Sigmoid colon (tissue), 7 donors: ENCODE data around the gene SPACA6. TPM values are rescaled to one million over a fixed set of nuclear protein-coding genes. Genes with fewer than 3 reads are reported as not detected.
A peak's percentile ranks its signal among the peaks of the same experiment; 100 is the strongest.

Experiments used
- DNase-seq: peaks from one replicate; pipeline ENCODE4 v3.0.0-alpha.2; 2019
- H3K27ac ChIP-seq, 4 donors: fragments of 200-600 bp; sonication (generic); one replicate each; pipeline ENCODE4 v1.5.1; 2016 to 2019; ENCODE audit warnings: mild to moderate bottlenecking in 1 of 4
- H3K27me3 ChIP-seq, 3 donors: fragments of 200-600 bp; sonication (generic); one replicate each; pipeline ENCODE4 v1.5.1; 2019; ENCODE audit warnings: mild to moderate bottlenecking in 1 of 3
- H3K36me3 ChIP-seq, 4 donors: fragments of 200-600 bp; sonication (generic); one replicate each; pipeline ENCODE4 v1.5.1; 2016 to 2019
- H3K4me1 ChIP-seq, 4 donors: fragments of 200-600 bp; sonication (generic); one replicate each; pipeline ENCODE4 v1.5.1; 2017 to 2019
- H3K4me3 ChIP-seq, 4 donors: fragments of 200-600 bp; sonication (generic); one replicate each; pipeline ENCODE4 v1.5.1; 2017 to 2019; ENCODE audit warnings: mild to moderate bottlenecking in 2 of 4, moderate library complexity in 1 of 4
- H3K9me3 ChIP-seq, 4 donors: fragments of 200-600 bp in 3 of 4; sonication (generic) in 3 of 4; one replicate each; pipeline versions ENCODE4 v1.5.1 to v1.6.1; 2013 to 2019
- CTCF ChIP-seq, 4 experiments: fragments of 450-650 bp in 3 of 4; fragments of 200-600 bp in 1 of 4; IDR thresholded peaks; one replicate each; pipeline ENCODE4 v1.5.1; 2016 to 2019; ENCODE audit warnings: antibody characterized with exemption in 4 of 4, mild to moderate bottlenecking in 3 of 4, moderate library complexity in 2 of 4
- EP300 ChIP-seq, 4 donors: sonication (generic); formaldehyde crosslinking; IDR thresholded peaks; one replicate each; pipeline ENCODE4 v1.6.1; 2017; ENCODE audit warnings: antibody characterized with exemption in 4 of 4
- POLR2A ChIP-seq, 2 donors: fragments of 450-650 bp; IDR thresholded peaks; one replicate each; pipeline ENCODE4 v1.6.1; 2016; ENCODE audit warnings: antibody characterized with exemption in 2 of 2, mild to moderate bottlenecking in 2 of 2, moderate library complexity in 2 of 2
- POLR2AphosphoS5 ChIP-seq, 4 donors: sonication (generic); formaldehyde crosslinking; IDR thresholded peaks; one replicate each; pipeline ENCODE4 v1.6.1; 2017; ENCODE audit warnings: antibody characterized with exemption in 4 of 4
- WGBS, 2 donors: extraction: QIAGEN DNeasy Blood & Tissue Kit; methylation state at CpG; one replicate each; pipeline ENCODE4 v1.1.7; 2013; 5-methylcytosine and 5-hydroxymethylcytosine counted together
- intact Hi-C: fragments of 100-400 bp; cut with DNase I; formaldehyde crosslinking; loops from one replicate; pipeline ENCODE4 v1.15.1; 2023
- polyA plus RNA-seq, 3 donors: library from polyadenylated mRNA; stranded (reverse); fragments of 200-250 nt; gene quantifications; one replicate each; pipeline ENCODE4 v1.2.3, GENCODE V29; 2013
- total RNA-seq, 4 donors: library from RNA; depleted of rRNA; stranded (reverse); fragments of >200 nt; gene quantifications; one replicate each; pipeline ENCODE4 v1.1.0, GENCODE V29; 2016
- donor health status: healthy with polysubstance abuse.
- donor health status: Bipolar disorder and iron deficiency.
- donor health status: healthy.

SPACA6 gene
- total and polyA plus RNA-seq, 7 donors: 3.0 to 45.7 (median 21.4) TPM; not detected in 1

DNA sequence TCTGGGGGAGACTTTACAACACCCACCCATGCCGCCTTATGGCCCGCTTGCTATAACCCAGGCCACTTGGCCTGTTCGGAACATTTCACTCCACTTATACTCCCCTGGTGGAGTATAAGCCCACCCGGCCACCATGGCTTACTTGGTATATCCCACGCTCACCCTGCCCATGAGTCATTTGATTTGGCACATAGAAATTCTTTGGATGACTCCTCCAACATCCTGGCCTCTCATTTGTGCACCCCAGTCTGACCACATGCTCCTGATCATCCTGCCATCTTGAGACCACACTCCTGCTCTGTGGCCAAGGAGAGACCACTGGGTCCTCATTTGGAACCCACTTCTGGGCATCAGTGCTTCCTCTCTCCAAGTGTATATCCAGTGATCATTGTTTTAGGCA, 5.2 kb downstream of the SPACA6 start:
- no peak for TF ChIP-seq POLR2AphosphoS5 (IDR thresholded peaks at IDR 0.05)
- TF ChIP-seq EP300 (IDR thresholded peaks at IDR 0.05): no peak
- no peak for TF ChIP-seq POLR2A (IDR thresholded peaks at IDR 0.05)
- no peak for TF ChIP-seq CTCF (IDR thresholded peaks at IDR 0.05)
- H3K4me1 ChIP-seq: peaks cover 0 to 43% (median 32%) of the 10 kb centered on the region in 4 donors
- no peaks in the 10 kb centered on the region for H3K9me3 ChIP-seq
- no peak overlapping the region for H3K27ac ChIP-seq
- 91 to 97% methylated on average over 5 of the region's 5 CpGs for WGBS, 2 donors
- H3K36me3 ChIP-seq: peaks cover 7 to 57% (median 37%) of the 10 kb centered on the region in 4 donors
- DNase-seq: no peak
- no peak overlapping the region for H3K4me3 ChIP-seq
- no peaks in the 10 kb centered on the region for H3K27me3 ChIP-seq
- intact Hi-C loops: no loop called here

DNA sequence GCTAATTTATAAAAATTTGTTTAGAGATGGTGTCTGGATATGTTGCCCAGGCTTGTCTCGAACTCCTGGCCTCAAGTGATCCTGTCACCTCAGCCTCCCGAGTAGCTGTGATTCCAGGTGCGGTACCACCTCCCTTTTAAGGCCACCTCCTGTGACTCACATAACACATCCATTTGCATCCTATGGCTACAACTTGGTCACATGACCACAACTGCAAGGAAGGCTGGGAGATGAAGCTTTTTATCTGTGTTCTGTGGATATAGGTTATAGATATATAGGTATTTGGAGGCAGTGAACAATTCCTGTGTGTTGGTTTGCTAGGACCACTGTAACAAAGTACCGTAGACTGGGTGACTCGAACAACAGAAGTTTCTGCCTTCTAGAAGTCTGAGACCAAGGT, 6.0 kb downstream of the SPACA6 start:
- no peak for DNase-seq
- H3K36me3 ChIP-seq: peaks cover 7 to 56% (median 32%) of the 10 kb centered on the region in 4 donors
- no peaks in the 10 kb centered on the region for H3K27me3 ChIP-seq
- 92% methylated on average over 5 of the region's 5 CpGs for WGBS, 2 donors
- H3K4me3 ChIP-seq: no peak overlapping the region
- intact Hi-C loops: no loop called here
- H3K27ac ChIP-seq: no peak overlapping the region
- TF ChIP-seq CTCF (IDR thresholded peaks at IDR 0.05): no peak
- TF ChIP-seq POLR2A (IDR thresholded peaks at IDR 0.05): no peak
- TF ChIP-seq POLR2AphosphoS5 (IDR thresholded peaks at IDR 0.05): no peak
- TF ChIP-seq EP300 (IDR thresholded peaks at IDR 0.05): no peak
- H3K4me1 ChIP-seq: peaks cover 0 to 40% (median 30%) of the 10 kb centered on the region in 4 donors
- no peaks in the 10 kb centered on the region for H3K9me3 ChIP-seq

GRCh38 chr19:51701468-51702100, 8.5 kb downstream of the SPACA6 start:
- WGBS, 2 donors: 57 to 84% methylated on average over 12 of the region's 12 CpGs
- Histone ChIP-seq H3K36me3 (peaks cover 0 to 39% (median 17%) of the 10 kb centered on the region in 4 donors), H3K4me3 (no peak overlapping the region), H3K27ac (peak overlapping the region; percentile 87 to 95 (median 92)), H3K27me3 (no peaks in the 10 kb centered on the region), H3K9me3 (no peaks in the 10 kb centered on the region), H3K4me1 (peaks cover 0 to 43% (median 40%) of the 10 kb centered on the region in 4 donors)
- intact Hi-C loops: loop anchor here (10.0 kb wide), 1 partner anchor 1317 kb away; the partner anchor contains the start of gene POLD1
- TF ChIP-seq POLR2AphosphoS5 (IDR thresholded peaks at IDR 0.05): no peak
- no peak for TF ChIP-seq POLR2A (IDR thresholded peaks at IDR 0.05)
- no peak for TF ChIP-seq EP300 (IDR thresholded peaks at IDR 0.05)
- TF ChIP-seq CTCF (IDR thresholded peaks at IDR 0.05): no peak
- DNase-seq: no peak

DNA sequence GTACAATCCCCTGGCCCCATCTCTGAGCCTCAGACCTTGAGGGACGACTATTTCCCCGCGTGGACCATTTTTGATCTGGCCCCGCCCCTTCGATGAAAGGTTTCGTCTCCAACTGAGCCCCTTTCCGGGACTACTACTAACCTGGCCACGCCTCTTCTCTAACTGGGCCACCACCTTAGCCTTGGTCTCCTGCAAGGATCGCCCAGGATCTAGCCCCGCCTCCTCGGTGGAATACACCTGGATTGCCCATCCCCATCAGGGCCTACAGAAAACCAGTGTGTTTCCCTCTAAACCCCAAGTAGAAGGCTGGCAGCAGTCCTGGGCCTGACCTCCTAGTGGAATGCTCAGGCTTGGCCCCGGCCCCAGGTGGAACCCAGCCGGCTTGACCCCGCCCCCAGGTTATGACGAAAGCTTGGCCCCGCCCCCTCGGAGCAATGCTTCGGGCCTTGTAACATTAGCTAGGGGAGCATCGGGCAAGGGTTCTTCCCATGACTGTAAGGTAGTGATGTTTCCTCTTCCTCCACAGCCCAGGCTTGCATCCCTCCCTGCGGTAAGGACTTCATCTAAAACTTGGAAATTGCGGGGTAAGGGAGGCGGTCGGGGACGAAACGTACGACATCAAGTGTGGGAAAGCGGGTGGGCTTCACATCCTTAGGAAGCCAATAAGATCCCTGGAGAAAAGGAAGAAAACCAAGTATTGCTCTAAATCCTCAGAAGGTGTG, 9.1 kb downstream of the SPACA6 start:
- intact Hi-C loops: loop anchor here (10.0 kb wide), 1 partner anchor 1317 kb away; the partner anchor contains the start of gene POLD1
- H3K27ac ChIP-seq: peak overlapping the region; percentile 87 to 95 (median 92)
- peak; percentile 93 for DNase-seq
- peaks cover 0 to 38% (median 14%) of the 10 kb centered on the region in 4 donors for H3K36me3 ChIP-seq
- no peaks in the 10 kb centered on the region for H3K27me3 ChIP-seq
- 16 to 30% methylated on average over 27 of the region's 27 CpGs for WGBS, 2 donors
- H3K4me3 ChIP-seq: peak overlapping the region in 2 of 4 donors; percentile 4 to 56
- no peaks in the 10 kb centered on the region for H3K9me3 ChIP-seq
- H3K4me1 ChIP-seq: peaks cover 0 to 43% (median 40%) of the 10 kb centered on the region in 4 donors
- TF ChIP-seq CTCF (IDR thresholded peaks at IDR 0.05) (no peak), POLR2AphosphoS5 (IDR thresholded peaks at IDR 0.05) (peak in 2 of 4 donors; percentile 24 to 57)
